Hepatocyte (in vitro differentiated cells): ENCODE measurements around the gene ARHGAP6. TPM values are rescaled to one million over a fixed set of nuclear protein-coding genes. Genes with fewer than 3 reads are reported as not detected.

ENCODE experiments used
- DNase-seq: peaks from one replicate; pipeline ENCODE4 v3.0.0-alpha.2; 2016; ENCODE audit warnings: low spot score
- H2AFZ ChIP-seq: fragments of 200-600 bp; sonication (generic); 2 replicates; pipeline ENCODE4 v1.6.0; 2016; ENCODE audit warnings: antibody characterized with exemption, mild to moderate bottlenecking
- H3K27ac ChIP-seq: fragments of 200-600 bp; sonication (generic); 2 replicates; pipeline ENCODE4 v1.5.1; 2016; ENCODE audit warnings: mild to moderate bottlenecking
- H3K27me3 ChIP-seq: fragments of 200-600 bp; sonication (generic); 2 replicates; pipeline ENCODE4 v1.6.1; 2016
- H3K36me3 ChIP-seq: fragments of 200-600 bp; sonication (generic); replicated peaks from 2 replicates; pipeline ENCODE4 v1.5.1; 2016; ENCODE audit warnings: low read depth; ENCODE audit not compliant: insufficient read depth
- H3K4me1 ChIP-seq: fragments of 200-600 bp; sonication (generic); 2 replicates; pipeline ENCODE4 v1.5.1; 2016; ENCODE audit warnings: mild to moderate bottlenecking, moderate library complexity; ENCODE audit not compliant: insufficient read depth
- H3K4me2 ChIP-seq: fragments of 200-600 bp; sonication (generic); 2 replicates; pipeline ENCODE4 v1.6.0; 2016
- H3K4me3 ChIP-seq: fragments of 200-600 bp; sonication (generic); 2 replicates; pipeline ENCODE4 v1.5.1; 2016; ENCODE audit warnings: mild to moderate bottlenecking
- H3K79me2 ChIP-seq: fragments of 200-600 bp; sonication (generic); 2 replicates; pipeline ENCODE4 v1.6.0; 2017; ENCODE audit warnings: mild to moderate bottlenecking
- H3K9me2 ChIP-seq: fragments of 200-600 bp; sonication (generic); replicated peaks from 2 replicates; pipeline ENCODE4 v1.6.0; 2017; ENCODE audit warnings: mild to moderate bottlenecking; ENCODE audit not compliant: insufficient read depth
- H3K9me3 ChIP-seq: fragments of 200-600 bp; sonication (generic); 2 replicates; pipeline ENCODE4 v1.5.1; 2016; ENCODE audit warnings: low read depth, mild to moderate bottlenecking
- H4K20me1 ChIP-seq: fragments of 200-600 bp; sonication (generic); 2 replicates; pipeline ENCODE4 v1.6.0; 2016; ENCODE audit warnings: mild to moderate bottlenecking; ENCODE audit not compliant: insufficient read depth, poor library complexity, severe bottlenecking
- EZH2 ChIP-seq: fragments of 200-600 bp; sonication (generic); IDR thresholded peaks from 2 replicates; pipeline ENCODE4 v1.6.1; 2016; ENCODE audit warnings: antibody characterized with exemption, mild to moderate bottlenecking, borderline replicate concordance
- EZH2phosphoT487 ChIP-seq: fragments of 200-600 bp; sonication (generic); IDR thresholded peaks from one replicate; pipeline ENCODE4 v1.6.1; 2018; ENCODE audit warnings: antibody characterized with exemption, mild to moderate bottlenecking, low read depth, moderate library complexity; ENCODE audit not compliant: unreplicated experiment, severe bottlenecking
- WGBS: methylation state at CpG from one replicate; pipeline ENCODE4 v1.1.6; 2016; ENCODE audit warnings: low lambda C conversion rate; ENCODE audit errors: missing lambda C conversion rate; 5-methylcytosine and 5-hydroxymethylcytosine counted together
- polyA plus RNA-seq: library from polyadenylated mRNA; unstranded; fragments of >200 nt; fragmentation: Nextera tagmentation; extraction: Ambion mirVana; gene quantifications from 2 replicates; pipeline ENCODE4 v1.2.1, GENCODE V29; 2016
- total RNA-seq: library from RNA; depleted of rRNA; stranded (reverse); fragments of >200 nt; gene quantifications from 2 replicates; pipeline ENCODE4 v1.2.3, GENCODE V29; 2014
- TF ChIP-seq, protein P1 (sequence below): fragments of 200-600 bp; sonication (generic); IDR thresholded peaks from 2 replicates; pipeline ENCODE4 v1.5.1; 2016; ENCODE audit warnings: antibody characterized with exemption, mild to moderate bottlenecking; ENCODE audit not compliant: poor library complexity

The ARHGAP6 gene
- total and polyA plus RNA-seq, 2 experiments from 2014 or later: 4.9 to 6.9 TPM

DNA sequence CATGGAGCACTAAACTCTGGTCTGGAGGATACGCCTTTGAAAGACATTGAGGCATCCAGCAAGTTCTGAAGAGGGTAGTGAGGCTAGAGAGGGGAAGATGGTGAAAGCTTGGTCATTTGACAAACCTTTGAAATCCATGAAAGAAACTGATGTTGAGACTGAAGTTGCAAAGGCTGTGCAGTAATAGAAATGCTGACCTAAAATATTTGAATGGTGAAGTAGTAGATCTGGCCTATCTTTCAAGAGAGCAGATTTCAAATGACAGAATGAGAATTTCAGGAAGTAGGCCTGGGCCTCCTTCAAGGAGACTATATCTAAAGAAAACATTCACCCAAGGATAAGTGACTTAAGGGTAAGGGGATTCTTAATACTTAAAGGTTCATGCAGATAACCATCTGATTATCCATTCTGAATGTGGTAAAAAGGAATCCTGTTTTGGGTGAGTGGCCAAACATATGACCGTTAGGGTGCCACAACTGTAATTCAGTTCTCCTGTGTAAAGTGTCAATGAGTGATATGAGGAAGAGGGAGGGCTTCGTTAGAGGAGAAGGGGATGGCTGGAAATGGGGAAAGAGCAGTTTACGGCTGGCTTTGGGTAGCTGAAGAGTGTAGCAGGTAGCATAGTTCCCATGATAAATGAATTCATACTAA, 310.3 kb downstream of the ARHGAP6 start:
- Histone ChIP-seq H3K9me3 (no peaks in the 10 kb centered on the region), H2AFZ (no peak overlapping the region), H4K20me1 (no peaks in the 10 kb centered on the region), H3K4me2 (no peak overlapping the region), H3K36me3 (no peaks in the 10 kb centered on the region), H3K9me2 (no peaks in the 10 kb centered on the region), H3K27me3 (no peaks in the 10 kb centered on the region), H3K79me2 (peaks cover under 1% of the 10 kb centered on the region), H3K4me3 (no peak overlapping the region), H3K4me1 (peaks cover 15% of the 10 kb centered on the region), H3K27ac (no peak overlapping the region)
- DNase-seq: no peak
- WGBS: 82% methylated on average over 4 of the region's 4 CpGs
- TF ChIP-seq EZH2: no peak
- TF ChIP-seq, protein P1, sequence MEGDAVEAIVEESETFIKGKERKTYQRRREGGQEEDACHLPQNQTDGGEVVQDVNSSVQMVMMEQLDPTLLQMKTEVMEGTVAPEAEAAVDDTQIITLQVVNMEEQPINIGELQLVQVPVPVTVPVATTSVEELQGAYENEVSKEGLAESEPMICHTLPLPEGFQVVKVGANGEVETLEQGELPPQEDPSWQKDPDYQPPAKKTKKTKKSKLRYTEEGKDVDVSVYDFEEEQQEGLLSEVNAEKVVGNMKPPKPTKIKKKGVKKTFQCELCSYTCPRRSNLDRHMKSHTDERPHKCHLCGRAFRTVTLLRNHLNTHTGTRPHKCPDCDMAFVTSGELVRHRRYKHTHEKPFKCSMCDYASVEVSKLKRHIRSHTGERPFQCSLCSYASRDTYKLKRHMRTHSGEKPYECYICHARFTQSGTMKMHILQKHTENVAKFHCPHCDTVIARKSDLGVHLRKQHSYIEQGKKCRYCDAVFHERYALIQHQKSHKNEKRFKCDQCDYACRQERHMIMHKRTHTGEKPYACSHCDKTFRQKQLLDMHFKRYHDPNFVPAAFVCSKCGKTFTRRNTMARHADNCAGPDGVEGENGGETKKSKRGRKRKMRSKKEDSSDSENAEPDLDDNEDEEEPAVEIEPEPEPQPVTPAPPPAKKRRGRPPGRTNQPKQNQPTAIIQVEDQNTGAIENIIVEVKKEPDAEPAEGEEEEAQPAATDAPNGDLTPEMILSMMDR: no peak
- no peak for TF ChIP-seq EZH2phosphoT487

DNA sequence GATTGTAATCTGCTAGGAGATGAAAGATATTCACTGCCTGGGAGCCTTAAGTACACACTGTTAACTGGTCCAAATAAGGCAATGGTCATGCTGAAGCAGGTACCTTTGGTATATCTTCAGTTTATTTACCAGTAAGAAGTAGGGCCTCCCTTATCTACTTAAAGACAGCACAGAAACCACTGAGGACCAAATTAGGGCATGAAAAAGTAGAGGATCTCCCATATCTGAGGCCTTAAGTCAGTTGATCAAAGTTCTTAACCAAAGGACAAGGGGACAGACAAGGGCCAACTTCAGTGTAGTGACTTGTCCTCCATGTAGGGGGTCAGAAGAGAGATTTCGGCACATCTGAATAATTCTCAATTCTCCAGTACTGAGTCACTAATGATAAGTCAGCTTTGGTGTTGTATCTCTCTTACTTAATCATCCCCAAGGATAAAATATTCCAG, 313.4 kb downstream of the ARHGAP6 start:
- H3K79me2 ChIP-seq: peaks cover 3% of the 10 kb centered on the region
- H3K4me1 ChIP-seq: peaks cover 15% of the 10 kb centered on the region
- no peak for TF ChIP-seq EZH2
- no peak for TF ChIP-seq EZH2phosphoT487
- TF ChIP-seq, protein P1: no peak
- no peaks in the 10 kb centered on the region for H3K36me3 ChIP-seq
- H3K4me2 ChIP-seq: no peak overlapping the region
- no peak overlapping the region for H2AFZ ChIP-seq
- 63% methylated on average over 1 of the region's 1 CpG for WGBS
- H3K27ac ChIP-seq: peak overlapping the region; percentile 52
- no peaks in the 10 kb centered on the region for H4K20me1 ChIP-seq
- H3K9me3 ChIP-seq: no peaks in the 10 kb centered on the region
- no peak overlapping the region for H3K4me3 ChIP-seq
- no peak for DNase-seq
- no peaks in the 10 kb centered on the region for H3K9me2 ChIP-seq
- no peaks in the 10 kb centered on the region for H3K27me3 ChIP-seq

GRCh38 chrX:11351375-11352295, 314.1 kb downstream of the ARHGAP6 start:
- no peak for DNase-seq
- Histone ChIP-seq H3K9me3 (no peaks in the 10 kb centered on the region), H3K27me3 (no peaks in the 10 kb centered on the region), H3K9me2 (no peaks in the 10 kb centered on the region), H3K27ac (peak overlapping the region; percentile 52), H3K36me3 (no peaks in the 10 kb centered on the region), H3K4me2 (no peak overlapping the region), H4K20me1 (no peaks in the 10 kb centered on the region), H3K79me2 (peaks cover 3% of the 10 kb centered on the region), H2AFZ (no peak overlapping the region), H3K4me1 (peaks cover 15% of the 10 kb centered on the region), H3K4me3 (no peak overlapping the region)
- TF ChIP-seq EZH2phosphoT487: no peak
- TF ChIP-seq, protein P1: no peak
- no peak for TF ChIP-seq EZH2
- 60% methylated on average over 11 of the region's 11 CpGs for WGBS
